Tibial nerve (tissue), 4 donors: ENCODE results near the gene ANGEL2.

Experiments used
- CTCF ChIP-seq, 5 experiments: fragments of 200-600 bp in 3 of 5; fragments of 450-650 bp in 2 of 5; sonication (generic) in 3 of 5; IDR thresholded peaks; one replicate each; pipeline ENCODE4 v1.5.1; 2016 to 2019; ENCODE audit warnings: antibody characterized with exemption in 5 of 5, mild to moderate bottlenecking in 3 of 5, moderate library complexity in 2 of 5
- EP300 ChIP-seq, 2 donors: sonication (generic); formaldehyde crosslinking; IDR thresholded peaks; one replicate each; pipeline ENCODE4 v1.6.1; 2017; ENCODE audit warnings: antibody characterized with exemption in 2 of 2, mild to moderate bottlenecking in 1 of 2
- POLR2A ChIP-seq, 2 donors: fragments of 450-650 bp; IDR thresholded peaks; one replicate each; pipeline ENCODE4 v1.6.1; 2017; ENCODE audit warnings: antibody characterized with exemption in 2 of 2, mild to moderate bottlenecking in 2 of 2, moderate library complexity in 2 of 2

- TF ChIP-seq CTCF (IDR thresholded peaks at IDR 0.05): no peak
- TF ChIP-seq POLR2A (IDR thresholded peaks at IDR 0.05): no peak
- TF ChIP-seq EP300 (IDR thresholded peaks at IDR 0.05): no peak
These were observed 35.4 kb downstream of the ANGEL2 start for GRCh38 chr1:212980123-212980785.
